GM19395 (cell line): ENCODE results near the gene LPIN3.
"Not testable (repeated sequence)": the region's sequence is repeated elsewhere in the genome, so short reads cannot be mapped to it uniquely, and the experiment has no call there.

Source experiments
- ATAC-seq: cut with Tn5 transposase; IDR thresholded peaks from one replicate; pipeline ENCODE4 v1.9.1; 2021; ENCODE audit warnings: mild to moderate bottlenecking, moderate library complexity; ENCODE audit not compliant: unreplicated experiment

LPIN3 gene

GRCh38 chr20:41340327-41341055 lies at the start of gene LPIN3:
TSS of gene LPIN3 (plus strand) at chr20:41340821. CDS start at chr20:41345804, 4,983 bp downstream.
- ATAC-seq = no peak

- ATAC-seq = no peak
Measured at GRCh38 chr20:41293269-41294037, 47.2 kb upstream of the LPIN3 start.

GRCh38 chr20:41299899-41300298 lies 40.7 kb upstream of the LPIN3 start:
- no peak for ATAC-seq

- ATAC-seq = no peak
Measured at GRCh38 chr20:41300383-41300782, 40.2 kb upstream of the LPIN3 start.

GRCh38 chr20:41300886-41301285 lies 39.7 kb upstream of the LPIN3 start:
- no peak for ATAC-seq

- ATAC-seq = no peak
Measured at GRCh38 chr20:41304002-41304401, 36.6 kb upstream of the LPIN3 start.

- ATAC-seq = no peak
Measured at GRCh38 chr20:41304424-41305079, 36.1 kb upstream of the LPIN3 start.

- ATAC-seq = peak; percentile 87
Measured at GRCh38 chr20:41306061-41306727, 34.4 kb upstream of the LPIN3 start.

- no peak for ATAC-seq
Measured at GRCh38 chr20:41307021-41307420, 33.6 kb upstream of the LPIN3 start.

- ATAC-seq = no peak
Measured at GRCh38 chr20:41308290-41308711, 32.3 kb upstream of the LPIN3 start.

GRCh38 chr20:41308726-41309413 lies 31.8 kb upstream of the LPIN3 start:
- no peak for ATAC-seq

- no peak for ATAC-seq
Measured at GRCh38 chr20:41309817-41310216, 30.8 kb upstream of the LPIN3 start.

GRCh38 chr20:41312009-41312408 lies 28.6 kb upstream of the LPIN3 start:
- not testable (repeated sequence) for ATAC-seq

GRCh38 chr20:41314386-41314785 lies 26.2 kb upstream of the LPIN3 start:
- ATAC-seq = no peak

- no peak for ATAC-seq
Measured at GRCh38 chr20:41316051-41316450, 24.6 kb upstream of the LPIN3 start.

- ATAC-seq = peak; percentile 69
Measured at GRCh38 chr20:41316602-41317545, 23.7 kb upstream of the LPIN3 start.

- ATAC-seq = peak; percentile 92
Measured at GRCh38 chr20:41317546-41318270, 22.9 kb upstream of the LPIN3 start, which contains the start of gene ZHX3. TSS of gene ZHX3 (minus strand) at chr20:41317731. CDS start at chr20:41204916, 112,815 bp downstream.

GRCh38 chr20:41318271-41318649 lies 22.4 kb upstream of the LPIN3 start:
- no peak for ATAC-seq

- ATAC-seq = no peak
Measured at GRCh38 chr20:41320441-41320840, 20.2 kb upstream of the LPIN3 start.
